ENCODE data around the gene CLPTM1L.
"Not testable (repeated sequence)": the region's sequence is repeated elsewhere in the genome, so short reads cannot be mapped to it uniquely, and the experiment has no call there.

CLPTM1L gene

DNA sequence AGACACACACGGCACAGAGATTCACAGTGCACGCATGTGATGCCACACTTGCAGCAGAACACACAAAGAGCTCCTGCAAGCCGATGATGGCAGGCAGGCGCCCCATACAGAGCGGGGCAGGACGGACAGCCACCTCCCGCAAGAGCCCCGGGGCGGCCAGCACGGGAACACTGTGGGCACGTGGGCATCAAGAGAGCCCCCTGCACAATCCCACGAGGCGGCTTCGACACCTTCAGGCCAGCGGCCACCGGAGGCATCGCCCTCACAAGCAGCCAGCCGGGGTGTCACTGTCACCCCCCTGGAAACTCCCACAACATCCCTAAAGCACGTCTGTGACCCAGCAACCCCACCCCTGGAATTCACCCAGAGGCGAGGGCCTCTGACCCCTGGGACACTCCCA lies 68.0 kb downstream of the CLPTM1L start:
- H3K4me1 ChIP-seq (ENCODE audit: insufficient read depth, low read length) = no peaks in the 10 kb centered on the region
- H3K36me3 ChIP-seq (ENCODE audit: insufficient read depth, low read length) = no peaks in the 10 kb centered on the region
- H3K9ac ChIP-seq (ENCODE audit: low read depth, low read length) = no peak overlapping the region
- no peaks in the 10 kb centered on the region for H3K9me3 ChIP-seq (ENCODE audit: control insufficient read depth, insufficient read depth, low read length)

DNA sequence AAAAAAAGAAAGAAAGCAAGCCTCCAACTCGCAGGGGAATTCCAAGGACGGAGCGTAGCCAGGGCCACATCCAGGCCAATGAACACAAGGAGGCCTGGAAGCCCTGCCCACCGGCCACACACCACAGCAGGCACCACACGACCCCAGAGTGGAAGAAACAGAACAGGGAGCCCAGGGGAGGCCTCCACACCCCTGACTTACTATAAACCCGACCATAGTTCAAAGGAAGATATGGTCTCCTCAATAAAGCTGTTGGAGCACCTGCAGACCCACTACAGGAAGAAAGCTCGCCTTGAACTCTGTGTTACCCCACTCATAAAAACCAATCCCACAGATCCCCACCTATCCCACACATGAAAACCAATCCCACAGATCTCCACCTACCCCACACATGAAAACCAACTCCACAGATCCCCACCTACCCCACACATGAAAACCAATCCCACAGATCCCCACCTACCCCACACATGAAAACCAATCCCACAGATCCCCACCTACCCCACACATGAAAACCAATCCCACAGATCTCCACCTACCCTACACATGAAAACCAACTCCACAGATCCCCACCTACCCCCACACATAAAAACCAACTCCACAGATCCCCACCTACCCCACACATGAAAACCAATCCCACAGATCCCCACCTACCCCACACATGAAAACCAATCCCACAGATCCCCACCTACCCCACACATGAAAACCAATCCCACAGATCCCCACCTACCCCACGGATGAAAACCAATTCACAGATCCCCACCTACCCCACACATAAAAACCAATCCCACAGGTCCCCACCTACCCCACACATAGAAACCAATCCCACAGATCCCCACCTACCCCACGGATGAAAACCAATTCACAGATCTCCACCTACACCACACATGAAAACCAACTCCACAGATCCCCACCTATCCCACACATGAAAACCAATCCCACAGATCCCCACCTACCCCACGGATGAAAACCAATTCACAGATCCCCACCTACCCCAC lies 69.2 kb downstream of the CLPTM1L start:
- H3K4me1 ChIP-seq (ENCODE audit: insufficient read depth, low read length); H3K9ac ChIP-seq (ENCODE audit: low read depth, low read length); H3K36me3 ChIP-seq (ENCODE audit: insufficient read depth, low read length); H3K9me3 ChIP-seq (ENCODE audit: control insufficient read depth, insufficient read depth, low read length): not testable (repeated sequence)

DNA sequence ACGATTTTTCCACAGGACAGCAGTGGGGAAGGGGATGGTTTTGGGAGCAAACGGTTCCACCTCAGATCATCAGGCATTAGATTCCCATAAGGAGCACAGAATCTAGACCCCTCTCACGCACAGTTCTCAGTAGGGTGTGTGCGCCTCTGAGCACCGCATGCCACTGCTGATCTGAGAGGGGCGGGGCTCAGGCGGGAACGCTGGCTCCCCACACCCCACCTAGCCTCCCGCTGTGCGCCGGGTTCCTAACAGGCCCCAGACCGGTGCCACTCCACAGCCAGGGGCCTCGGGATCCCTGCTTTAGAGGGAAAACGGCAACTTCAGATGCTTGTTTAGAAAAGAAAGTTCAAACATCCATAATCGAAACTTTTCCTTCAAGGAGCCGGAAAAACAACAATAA lies 70.4 kb downstream of the CLPTM1L start:
- H3K9me3 ChIP-seq (ENCODE audit: control insufficient read depth, insufficient read depth, low read length) = no peaks in the 10 kb centered on the region
- H3K4me1 ChIP-seq (ENCODE audit: insufficient read depth, low read length) = no peaks in the 10 kb centered on the region
- no peaks in the 10 kb centered on the region for H3K36me3 ChIP-seq (ENCODE audit: insufficient read depth, low read length)
- H3K9ac ChIP-seq (ENCODE audit: low read depth, low read length) = no peak overlapping the region

DNA sequence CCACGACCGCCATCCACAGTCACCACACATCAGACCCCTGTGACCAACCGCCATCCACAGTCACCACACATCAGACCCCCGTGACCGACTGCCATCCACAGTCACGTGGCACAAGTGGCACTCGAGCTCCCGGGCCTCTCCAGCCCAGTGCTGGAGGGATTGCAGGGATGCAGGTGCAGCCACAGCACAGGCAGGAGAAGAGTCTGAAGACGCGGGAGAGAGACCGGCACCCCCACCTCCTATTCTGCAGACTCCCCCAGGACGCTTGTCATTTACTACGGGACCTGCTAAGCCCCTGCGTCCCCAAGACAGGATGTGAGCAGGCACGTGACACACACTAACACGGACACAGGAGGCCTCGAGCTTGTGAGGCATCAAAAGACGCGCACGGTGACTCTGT lies 71.2 kb downstream of the CLPTM1L start:
- no peaks in the 10 kb centered on the region for H3K9me3 ChIP-seq (ENCODE audit: control insufficient read depth, insufficient read depth, low read length)
- H3K36me3 ChIP-seq (ENCODE audit: insufficient read depth, low read length) = no peaks in the 10 kb centered on the region
- H3K9ac ChIP-seq (ENCODE audit: low read depth, low read length) = no peak overlapping the region
- H3K4me1 ChIP-seq (ENCODE audit: insufficient read depth, low read length) = no peaks in the 10 kb centered on the region

DNA sequence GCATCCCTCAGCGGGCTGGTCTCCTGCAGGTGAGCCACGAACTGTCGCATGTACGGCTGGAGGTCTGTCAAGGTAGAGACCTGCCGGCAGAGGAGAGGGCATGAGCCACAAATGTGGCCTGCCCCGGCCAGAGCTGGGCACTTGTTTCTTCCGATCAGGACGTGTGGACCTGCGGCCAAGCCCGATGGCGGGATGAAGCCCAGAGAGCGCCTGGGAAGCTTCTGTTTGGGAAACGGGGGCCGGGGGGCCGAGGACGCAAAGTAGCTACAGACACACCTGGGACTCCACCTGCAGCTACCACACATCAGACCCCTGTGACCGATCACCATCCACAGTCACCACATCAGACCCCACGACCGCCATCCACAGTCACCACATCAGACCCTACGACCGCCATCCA lies 72.7 kb downstream of the CLPTM1L start:
- Histone ChIP-seq H3K9me3 (ENCODE audit: control insufficient read depth, insufficient read depth, low read length) (no peaks in the 10 kb centered on the region), H3K9ac (ENCODE audit: low read depth, low read length) (no peak overlapping the region), H3K4me1 (ENCODE audit: insufficient read depth, low read length) (no peaks in the 10 kb centered on the region), H3K36me3 (ENCODE audit: insufficient read depth, low read length) (no peaks in the 10 kb centered on the region)

DNA sequence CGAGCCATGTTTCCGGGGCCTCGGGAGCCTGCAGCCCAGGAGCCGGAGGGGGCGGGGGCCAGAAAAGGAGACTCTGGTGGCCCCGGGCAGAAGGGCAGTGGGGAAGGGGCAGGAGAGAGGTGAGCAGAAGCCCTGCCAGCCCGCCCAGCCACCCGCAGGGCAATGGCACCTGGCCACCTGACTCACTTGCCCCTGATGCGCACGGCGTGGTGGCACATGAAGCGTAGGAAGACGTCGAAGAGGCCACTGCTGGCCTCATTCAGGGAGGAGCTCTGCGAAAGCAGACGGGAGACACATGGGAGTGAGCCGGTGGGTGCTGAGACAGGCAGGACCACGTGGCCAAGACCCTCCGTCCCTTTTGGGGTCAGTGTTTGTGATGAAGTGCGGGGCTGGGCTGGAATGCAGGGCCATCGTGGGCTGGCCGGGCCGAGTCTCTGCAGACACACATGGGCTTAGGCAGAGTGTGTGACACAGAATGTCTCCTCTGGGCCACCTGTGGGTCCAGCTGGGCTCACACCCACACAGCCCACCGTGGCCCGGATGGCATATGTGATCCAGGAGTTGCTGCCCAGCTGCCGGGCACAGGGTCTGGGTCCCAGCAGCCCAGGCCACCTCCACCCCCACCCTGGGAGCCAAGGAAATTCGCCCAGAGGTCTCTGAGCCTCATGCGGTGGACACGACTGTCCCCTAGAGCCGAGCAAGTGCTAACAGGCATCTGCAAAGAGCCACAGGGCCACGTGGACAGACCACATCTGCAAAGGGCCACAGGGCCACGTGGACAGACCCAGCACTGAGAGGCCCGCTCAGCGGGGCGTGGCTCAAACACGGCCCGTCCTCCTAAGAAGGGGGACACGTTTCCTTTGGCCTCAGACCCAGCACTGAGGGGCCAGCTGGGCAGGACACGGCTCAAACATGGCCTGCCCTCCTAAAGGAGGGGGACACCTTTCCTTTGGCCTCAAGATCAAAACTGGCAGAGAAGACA lies 73.7 kb downstream of the CLPTM1L start:
- Histone ChIP-seq H3K36me3 (ENCODE audit: insufficient read depth, low read length) (no peaks in the 10 kb centered on the region), H3K9me3 (ENCODE audit: control insufficient read depth, insufficient read depth, low read length) (no peaks in the 10 kb centered on the region), H3K9ac (ENCODE audit: low read depth, low read length) (no peak overlapping the region), H3K4me1 (ENCODE audit: insufficient read depth, low read length) (no peaks in the 10 kb centered on the region)

DNA sequence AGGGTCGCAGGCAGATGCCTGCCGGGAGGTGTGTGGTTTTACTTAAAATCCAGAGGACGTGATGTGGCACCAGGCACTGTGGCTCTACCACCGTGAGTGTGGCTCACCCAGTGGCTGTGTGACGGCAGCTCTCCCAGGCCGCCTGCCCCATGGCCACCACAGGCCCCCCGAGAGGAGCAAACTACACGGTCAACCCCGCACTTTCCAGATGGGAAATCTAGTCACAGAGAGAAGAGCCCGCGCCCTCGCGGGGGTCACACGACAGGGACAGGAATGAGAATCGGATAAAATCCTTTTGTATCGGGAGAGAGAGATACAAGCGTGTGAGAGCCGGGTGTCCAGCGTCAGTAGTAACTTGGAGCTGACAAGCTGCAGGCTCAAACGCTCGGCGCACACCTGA lies 74.5 kb downstream of the CLPTM1L start:
- Histone ChIP-seq H3K36me3 (ENCODE audit: insufficient read depth, low read length) (no peaks in the 10 kb centered on the region), H3K4me1 (ENCODE audit: insufficient read depth, low read length) (no peaks in the 10 kb centered on the region), H3K9ac (ENCODE audit: low read depth, low read length) (no peak overlapping the region), H3K9me3 (ENCODE audit: control insufficient read depth, insufficient read depth, low read length) (no peaks in the 10 kb centered on the region)

DNA sequence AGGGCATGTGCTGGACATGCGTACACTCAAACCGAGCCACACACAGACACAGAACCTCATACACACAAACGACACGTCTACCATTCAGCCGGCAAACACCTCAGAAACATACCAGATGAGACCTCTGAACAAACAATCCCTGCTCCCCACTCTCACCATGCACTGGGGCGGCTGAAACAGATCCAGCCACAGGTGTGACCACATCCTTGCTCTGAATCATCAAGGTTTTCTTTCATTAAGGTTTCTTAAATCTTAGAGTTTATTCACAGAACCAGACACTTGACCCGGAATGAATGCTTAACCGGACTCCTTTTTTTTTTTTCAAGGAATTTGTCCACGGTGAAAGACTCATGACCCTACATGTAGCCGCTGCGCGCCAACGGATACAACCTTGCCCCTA lies 76.2 kb downstream of the CLPTM1L start:
- no peaks in the 10 kb centered on the region for H3K9me3 ChIP-seq (ENCODE audit: control insufficient read depth, insufficient read depth, low read length)
- no peaks in the 10 kb centered on the region for H3K4me1 ChIP-seq (ENCODE audit: insufficient read depth, low read length)
- no peak overlapping the region for H3K9ac ChIP-seq (ENCODE audit: low read depth, low read length)
- no peaks in the 10 kb centered on the region for H3K36me3 ChIP-seq (ENCODE audit: insufficient read depth, low read length)

DNA sequence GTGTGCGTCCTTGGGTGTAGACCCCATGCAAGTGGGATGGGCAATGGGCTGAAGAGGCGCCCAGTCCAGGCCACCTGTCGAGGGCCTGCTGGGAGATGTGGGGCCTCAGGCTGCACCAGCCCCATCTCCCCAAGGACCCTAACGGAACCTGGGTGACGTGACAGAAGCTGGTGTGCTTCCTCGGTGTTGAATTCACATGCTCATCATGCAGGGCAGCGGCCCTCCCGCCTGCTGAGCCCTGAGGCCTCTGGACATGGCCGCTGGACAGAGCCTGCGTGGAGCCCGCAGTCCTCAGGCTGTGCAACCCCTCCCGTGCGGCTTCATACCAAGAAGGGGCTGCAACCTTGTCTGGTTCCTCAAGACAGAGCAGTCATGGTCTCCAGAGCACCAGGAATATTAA lies 76.8 kb downstream of the CLPTM1L start:
- H3K36me3 ChIP-seq (ENCODE audit: insufficient read depth, low read length) = no peaks in the 10 kb centered on the region; the same call in 1 of the 2 replicates
- H3K9ac ChIP-seq (ENCODE audit: low read depth, low read length) = no peak overlapping the region

More for the DNA sequence above, 76.8 kb downstream of the CLPTM1L start:
- peaks cover 4% of the 10 kb centered on the region; the same call in 1 of the 2 replicates for H3K9me3 ChIP-seq (ENCODE audit: control insufficient read depth, insufficient read depth, low read length)
- no peaks in the 10 kb centered on the region for H3K4me1 ChIP-seq (ENCODE audit: insufficient read depth, low read length)
